Measurements from ENCODE around the gene CCL4L2.

GRCh38 chr17:36196131-36196486 lies 14.8 kb upstream of the CCL4L2 start:
- TF ChIP-seq CTCF (IDR thresholded peaks at IDR 0.05) (no peak), POLR2A (IDR thresholded peaks at IDR 0.05) (no peak), EP300 (IDR thresholded peaks at IDR 0.05) (no peak)
